Chondrocyte (in vitro differentiated cells): ENCODE data around the gene TXK. TPM values are rescaled to one million over a fixed set of nuclear protein-coding genes. Genes with fewer than 3 reads are reported as not detected.

Experiments used
- DNase-seq: peaks from one replicate; pipeline ENCODE4 v3.0.0; 2021; ENCODE audit warnings: mixed read lengths, low spot score
- H3K27ac Mint-ChIP-seq: one replicate; pipeline ENCODE4 v1.8.0; 2021; ENCODE audit warnings: mild to moderate bottlenecking, moderate library complexity, mixed read lengths; ENCODE audit not compliant: unreplicated experiment
- H3K27me3 Mint-ChIP-seq: 2 replicates; pipeline ENCODE4 v1.8.0; 2021; ENCODE audit warnings: low read depth, mixed read lengths
- H3K36me3 Mint-ChIP-seq: 2 replicates; pipeline ENCODE4 v1.8.0; 2021; ENCODE audit warnings: low read depth, mixed read lengths
- H3K4me1 Mint-ChIP-seq: 2 replicates; pipeline ENCODE4 v1.8.0; 2021; ENCODE audit warnings: low read depth, mild to moderate bottlenecking, mixed read lengths
- H3K4me3 Mint-ChIP-seq: one replicate; pipeline ENCODE4 v1.8.0; 2021; ENCODE audit warnings: mild to moderate bottlenecking, moderate library complexity, mixed read lengths; ENCODE audit not compliant: unreplicated experiment
- H3K9me3 Mint-ChIP-seq: 2 replicates; pipeline ENCODE4 v1.8.0; 2021; ENCODE audit warnings: low read depth, mixed read lengths
- total RNA-seq: library from RNA; stranded (reverse); gene quantifications from 3 replicates; pipeline ENCODE4 v1.2.1, GENCODE V29; 2021
- TF ChIP-seq, protein P1 (sequence below): fragments of 200-600 bp; sonication (generic); IDR thresholded peaks from 2 replicates; pipeline ENCODE4 v1.5.0; 2021; ENCODE audit warnings: antibody characterized with exemption, mild to moderate bottlenecking, moderate library complexity

TXK gene
- total RNA-seq, 1 donor from 2014 or later, result 0.22 TPM

DNA sequence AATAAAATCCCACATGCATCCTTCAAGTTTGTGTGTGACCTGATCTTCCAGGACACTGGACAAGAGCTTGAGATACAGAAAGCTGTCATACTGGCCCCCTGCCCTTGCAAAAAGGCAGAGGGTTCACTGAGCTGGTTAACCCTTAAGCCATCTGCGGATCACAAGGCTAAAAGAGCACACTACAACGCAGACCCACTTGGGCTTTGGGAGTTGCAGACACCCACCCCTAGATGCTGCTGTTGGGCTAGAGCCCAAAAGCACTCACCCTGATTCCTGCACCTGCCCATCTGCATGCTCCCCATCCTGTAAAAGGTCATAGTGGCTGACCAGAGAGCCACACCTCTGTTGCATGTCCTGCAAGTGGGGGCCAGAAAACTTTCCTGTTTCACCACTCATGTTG is 51.1 kb downstream of the TXK start:
- H3K4me1 Mint-ChIP-seq, result peaks cover 11% of the 10 kb centered on the region
- H3K27me3 Mint-ChIP-seq, result peaks cover 4% of the 10 kb centered on the region
- DNase-seq, result no peak
- TF ChIP-seq, protein P1, sequence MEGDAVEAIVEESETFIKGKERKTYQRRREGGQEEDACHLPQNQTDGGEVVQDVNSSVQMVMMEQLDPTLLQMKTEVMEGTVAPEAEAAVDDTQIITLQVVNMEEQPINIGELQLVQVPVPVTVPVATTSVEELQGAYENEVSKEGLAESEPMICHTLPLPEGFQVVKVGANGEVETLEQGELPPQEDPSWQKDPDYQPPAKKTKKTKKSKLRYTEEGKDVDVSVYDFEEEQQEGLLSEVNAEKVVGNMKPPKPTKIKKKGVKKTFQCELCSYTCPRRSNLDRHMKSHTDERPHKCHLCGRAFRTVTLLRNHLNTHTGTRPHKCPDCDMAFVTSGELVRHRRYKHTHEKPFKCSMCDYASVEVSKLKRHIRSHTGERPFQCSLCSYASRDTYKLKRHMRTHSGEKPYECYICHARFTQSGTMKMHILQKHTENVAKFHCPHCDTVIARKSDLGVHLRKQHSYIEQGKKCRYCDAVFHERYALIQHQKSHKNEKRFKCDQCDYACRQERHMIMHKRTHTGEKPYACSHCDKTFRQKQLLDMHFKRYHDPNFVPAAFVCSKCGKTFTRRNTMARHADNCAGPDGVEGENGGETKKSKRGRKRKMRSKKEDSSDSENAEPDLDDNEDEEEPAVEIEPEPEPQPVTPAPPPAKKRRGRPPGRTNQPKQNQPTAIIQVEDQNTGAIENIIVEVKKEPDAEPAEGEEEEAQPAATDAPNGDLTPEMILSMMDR, result no peak
- no peak overlapping the region for H3K4me3 Mint-ChIP-seq
- H3K36me3 Mint-ChIP-seq, result no peaks in the 10 kb centered on the region
- no peak overlapping the region for H3K27ac Mint-ChIP-seq
- H3K9me3 Mint-ChIP-seq, result no peaks in the 10 kb centered on the region

DNA sequence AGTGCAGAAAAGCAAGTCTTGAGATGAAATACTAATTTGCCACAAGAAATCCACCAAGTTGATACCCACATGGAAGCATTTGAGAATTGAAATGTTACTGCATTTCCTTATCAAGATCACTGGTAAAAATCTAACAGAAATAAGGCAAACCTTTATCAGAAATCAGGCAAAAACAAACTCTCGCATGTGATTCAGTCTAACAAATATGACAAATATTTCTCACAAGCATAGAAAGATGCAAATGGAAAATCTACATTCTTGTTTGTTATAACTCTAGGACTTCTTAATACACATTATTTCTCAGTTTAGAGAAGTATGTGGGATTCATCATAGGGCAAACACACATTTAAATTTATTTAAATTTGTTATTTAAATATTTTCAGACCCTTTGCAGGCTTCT is 52.9 kb downstream of the TXK start:
- no peak for DNase-seq
- TF ChIP-seq, protein P1, result no peak
- H3K9me3 Mint-ChIP-seq, result no peaks in the 10 kb centered on the region
- no peak overlapping the region for H3K4me3 Mint-ChIP-seq
- H3K27ac Mint-ChIP-seq, result no peak overlapping the region
- H3K36me3 Mint-ChIP-seq, result no peaks in the 10 kb centered on the region
- peaks cover 11% of the 10 kb centered on the region for H3K4me1 Mint-ChIP-seq
- peaks cover 4% of the 10 kb centered on the region for H3K27me3 Mint-ChIP-seq

DNA sequence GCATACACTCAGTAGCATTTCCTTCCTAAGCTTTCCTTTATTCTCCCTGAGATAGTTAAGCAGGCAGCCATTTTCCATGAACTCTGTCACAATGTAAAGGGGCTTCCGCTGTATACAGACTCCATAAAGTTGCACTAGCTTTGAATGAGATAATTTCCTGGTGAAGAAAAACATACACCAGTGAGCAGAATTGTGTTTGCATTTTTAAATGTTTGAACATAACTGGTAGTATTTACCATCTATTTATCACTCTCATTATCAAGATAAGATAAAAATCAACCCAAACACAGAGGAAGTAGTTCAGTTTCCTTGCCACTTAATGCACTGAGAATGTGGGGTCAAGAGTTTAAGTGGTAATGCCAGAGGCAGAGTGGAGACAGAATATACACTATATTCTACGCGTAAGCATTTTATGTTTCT is 54.1 kb downstream of the TXK start:
- Mint-ChIP-seq H3K9me3 (no peaks in the 10 kb centered on the region), H3K36me3 (no peaks in the 10 kb centered on the region), H3K27ac (no peak overlapping the region), H3K27me3 (no peaks in the 10 kb centered on the region), H3K4me3 (no peak overlapping the region), H3K4me1 (peaks cover 11% of the 10 kb centered on the region)
- no peak for DNase-seq
- TF ChIP-seq, protein P1, result no peak

DNA sequence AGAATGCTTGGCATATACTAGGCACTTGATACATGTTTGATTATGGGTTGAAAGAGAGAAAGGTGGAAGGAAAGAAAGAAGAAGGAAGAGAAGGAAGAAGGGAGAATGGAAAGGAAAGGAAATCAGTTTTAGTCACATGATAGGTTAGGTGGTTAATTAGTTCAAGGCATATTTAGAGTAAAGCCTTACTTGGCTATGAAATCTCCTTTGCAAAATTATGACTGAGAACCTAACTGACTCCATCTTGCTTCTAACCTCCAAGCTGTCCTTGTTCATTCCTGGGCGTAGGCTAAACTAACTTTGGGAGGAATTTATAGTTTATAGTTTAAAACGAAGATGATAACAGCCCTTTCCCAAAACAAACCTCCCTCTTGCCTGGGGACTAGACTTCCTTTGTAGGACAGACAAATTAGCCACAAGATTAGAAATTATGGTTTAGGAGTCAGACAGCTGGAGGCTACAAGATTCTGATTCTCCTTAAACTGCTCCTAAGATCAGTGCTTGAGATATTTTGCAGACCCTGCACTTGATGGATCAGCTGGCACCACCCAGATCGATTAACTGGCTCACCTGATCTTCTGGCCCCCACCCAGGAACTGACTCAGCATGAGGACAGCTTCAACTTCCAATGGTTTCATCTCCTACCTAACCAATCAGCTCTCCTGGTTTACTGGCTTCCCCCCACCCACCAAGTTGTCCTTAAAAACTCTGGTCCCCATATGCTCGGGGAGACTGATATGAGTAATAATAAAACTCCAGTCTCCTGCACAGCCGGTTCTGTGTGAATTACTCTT is 55.0 kb downstream of the TXK start:
- H3K9me3 Mint-ChIP-seq, result no peaks in the 10 kb centered on the region
- no peak overlapping the region for H3K4me3 Mint-ChIP-seq
- TF ChIP-seq, protein P1, result no peak
- H3K4me1 Mint-ChIP-seq, result peaks cover 11% of the 10 kb centered on the region
- no peak overlapping the region for H3K27ac Mint-ChIP-seq
- no peaks in the 10 kb centered on the region for H3K36me3 Mint-ChIP-seq
- DNase-seq, result no peak
- H3K27me3 Mint-ChIP-seq, result no peaks in the 10 kb centered on the region

DNA sequence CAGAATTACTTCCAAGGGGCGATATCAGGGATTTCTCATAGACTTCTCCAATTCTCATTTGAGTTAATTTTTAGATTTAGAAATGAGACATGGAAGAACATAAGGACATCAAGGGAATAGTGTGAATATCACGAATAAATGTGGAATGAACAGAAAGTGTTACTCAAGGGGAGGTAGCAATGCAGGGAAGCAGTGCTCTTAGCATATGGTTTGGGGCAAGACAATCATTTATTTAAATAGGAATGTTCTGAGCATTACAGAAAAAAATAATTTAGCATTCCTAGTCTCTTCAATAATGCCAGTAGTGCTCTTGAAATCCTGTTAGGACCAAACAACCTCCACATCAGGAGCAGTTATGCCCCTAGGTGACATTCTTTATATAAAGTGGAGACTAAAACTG is 55.6 kb downstream of the TXK start:
- Mint-ChIP-seq H3K4me1 (peaks cover 11% of the 10 kb centered on the region), H3K27ac (no peak overlapping the region), H3K9me3 (no peaks in the 10 kb centered on the region), H3K27me3 (peaks cover 2% of the 10 kb centered on the region), H3K36me3 (no peaks in the 10 kb centered on the region), H3K4me3 (no peak overlapping the region)
- TF ChIP-seq, protein P1, result no peak
- DNase-seq, result no peak
